Trophoblast cell (in vitro differentiated cells and primary cell): ENCODE results near the gene KCNE4.

ENCODE experiments used
- DNase-seq, 2 donors: peaks; one replicate each; pipeline ENCODE4 v3.0.0-alpha.2; 2016
- H2AFZ ChIP-seq: 2 replicates; pipeline ENCODE4 v1.6.1; 2013; ENCODE audit warnings: low read length, moderate library complexity, mild to moderate bottlenecking; ENCODE audit not compliant: insufficient read depth, poor library complexity
- H2AK5ac ChIP-seq: 2 replicates; pipeline ENCODE4 v1.6.1; 2013; ENCODE audit warnings: mild to moderate bottlenecking, low read length
- H2BK120ac ChIP-seq: 2 replicates; pipeline ENCODE4 v1.6.1; 2013; ENCODE audit warnings: low read length, mild to moderate bottlenecking, moderate library complexity; ENCODE audit not compliant: insufficient read depth, poor library complexity
- H2BK12ac ChIP-seq: 2 replicates; pipeline ENCODE4 v1.6.1; 2013; ENCODE audit warnings: mild to moderate bottlenecking, low read length, moderate library complexity
- H2BK5ac ChIP-seq: 2 replicates; pipeline ENCODE4 v1.6.1; 2013; ENCODE audit warnings: low read length, low read depth, moderate library complexity, mild to moderate bottlenecking; ENCODE audit not compliant: poor library complexity
- H3K14ac ChIP-seq: 2 replicates; pipeline ENCODE4 v1.6.1; 2013; ENCODE audit warnings: mild to moderate bottlenecking, low read length
- H3K18ac ChIP-seq: 2 replicates; pipeline ENCODE4 v1.6.1; 2013; ENCODE audit warnings: mild to moderate bottlenecking, low read length
- H3K23ac ChIP-seq: 2 replicates; pipeline ENCODE4 v1.6.1; 2013; ENCODE audit warnings: low read length
- H3K27ac ChIP-seq: 2 replicates; pipeline ENCODE4 v1.5.1; 2013; ENCODE audit warnings: low read depth, mild to moderate bottlenecking, inconsistent platforms, low read length, moderate library complexity
- H3K27me3 ChIP-seq: 2 replicates; pipeline ENCODE4 v1.6.1; 2013; ENCODE audit warnings: inconsistent platforms, mild to moderate bottlenecking, low read length, moderate library complexity; ENCODE audit not compliant: insufficient read depth
- H3K36me3 ChIP-seq, 2 experiments: 1 replicate in 1 of 2; 2 replicates in 1 of 2; pipeline ENCODE4 v1.6.1; 2013; ENCODE audit warnings: low read length in 2 of 2, mild to moderate bottlenecking in 2 of 2, moderate library complexity in 1 of 2; ENCODE audit not compliant: insufficient read depth in 2 of 2, control insufficient read depth in 1 of 2
- H3K4ac ChIP-seq: 2 replicates; pipeline ENCODE4 v1.6.1; 2013; ENCODE audit warnings: low read depth, mild to moderate bottlenecking, low read length, moderate library complexity
- H3K4me1 ChIP-seq, 2 experiments: 1 replicate in 1 of 2; 2 replicates in 1 of 2; pipeline ENCODE4 v1.6.1; 2013; ENCODE audit warnings: low read length in 2 of 2, mild to moderate bottlenecking in 2 of 2, moderate library complexity in 1 of 2; ENCODE audit not compliant: insufficient read depth in 2 of 2, control insufficient read depth in 1 of 2
- H3K4me2 ChIP-seq: 2 replicates; pipeline ENCODE4 v1.6.1; 2013; ENCODE audit warnings: inconsistent platforms, mild to moderate bottlenecking, low read length, moderate library complexity
- H3K4me3 ChIP-seq: 2 replicates; pipeline ENCODE4 v1.5.1; 2013; ENCODE audit warnings: mild to moderate bottlenecking, low read depth, low read length, inconsistent platforms
- H3K79me1 ChIP-seq: one replicate; pipeline ENCODE4 v1.6.1; 2013; ENCODE audit warnings: low read length
- H3K79me2 ChIP-seq: 2 replicates; pipeline ENCODE4 v1.6.1; 2013; ENCODE audit warnings: low read length, mild to moderate bottlenecking; ENCODE audit not compliant: control insufficient read depth, insufficient read depth, poor library complexity
- H3K9ac ChIP-seq: 2 replicates; pipeline ENCODE4 v1.6.1; 2013; ENCODE audit warnings: mild to moderate bottlenecking, low read length
- H3K9me3 ChIP-seq: 2 replicates; pipeline ENCODE4 v1.6.1; 2013; ENCODE audit warnings: low read depth, mild to moderate bottlenecking, control low read depth, inconsistent platforms, low read length; ENCODE audit not compliant: insufficient read depth
- H4K12ac ChIP-seq: 2 replicates; pipeline ENCODE4 v1.6.1; 2013; ENCODE audit warnings: low read depth, mild to moderate bottlenecking, low read length, moderate library complexity
- H4K8ac ChIP-seq: 2 replicates; pipeline ENCODE4 v1.6.1; 2013; ENCODE audit warnings: low read depth, mild to moderate bottlenecking, low read length, moderate library complexity
- H4K91ac ChIP-seq: one replicate; pipeline ENCODE4 v1.6.1; 2013; ENCODE audit warnings: low read depth, mild to moderate bottlenecking, low read length, moderate library complexity
- WGBS: extraction: QIAGEN DNeasy Blood & Tissue Kit; methylation state at CpG from one replicate; pipeline ENCODE4 v1.1.7; 2013; ENCODE audit warnings: missing lambda C conversion rate; ENCODE audit not compliant: insufficient read length, insufficient coverage; ENCODE audit errors: extremely low coverage; 5-methylcytosine and 5-hydroxymethylcytosine counted together

Gene KCNE4

GRCh38 chr2:223092667-223093066 is 40.7 kb downstream of the KCNE4 start:
- Histone ChIP-seq H2BK5ac (no peak overlapping the region), H2AFZ (no peak overlapping the region)

DNA sequence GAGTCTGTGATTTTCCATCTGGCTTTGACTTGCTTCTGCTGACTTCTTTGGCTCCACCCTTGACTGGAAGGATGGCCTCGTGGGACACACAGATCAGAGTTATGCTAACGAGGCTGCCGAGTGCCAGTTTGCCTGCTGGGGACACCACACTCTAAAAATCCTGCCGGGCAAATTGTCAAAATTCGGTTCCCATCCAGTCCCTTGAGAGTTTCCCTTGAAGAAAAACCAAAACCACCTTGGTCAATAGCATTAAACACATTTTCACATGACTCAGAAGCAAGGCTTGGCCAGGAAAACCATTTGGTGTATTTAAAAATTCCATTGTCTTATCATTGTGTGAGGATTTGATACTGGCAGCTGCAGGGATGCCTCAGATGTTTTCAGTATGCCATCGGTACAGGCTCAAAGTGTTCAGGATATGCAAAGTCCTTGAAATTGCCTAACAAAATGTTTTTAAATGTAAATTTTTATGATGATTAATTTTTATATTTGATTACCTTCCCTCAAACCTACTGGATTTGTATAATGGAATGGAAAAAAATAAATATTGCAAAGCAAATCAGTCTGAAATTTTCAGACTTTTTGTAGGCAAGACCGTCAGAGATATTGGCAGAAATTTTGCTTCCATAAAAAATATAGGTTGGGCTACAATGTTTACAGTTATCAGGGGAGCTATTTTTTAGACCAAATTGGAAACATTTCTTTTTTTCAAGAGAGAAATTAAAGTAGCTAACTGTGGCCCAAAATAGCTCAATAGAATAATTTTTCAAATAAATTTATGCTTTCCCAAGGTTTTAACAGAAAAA is 41.6 kb downstream of the KCNE4 start:
- H3K18ac ChIP-seq = no peak overlapping the region
- no peak overlapping the region for H3K14ac ChIP-seq
- no peaks in the 10 kb centered on the region for H3K9me3 ChIP-seq
- H3K4ac ChIP-seq = peak overlapping the region; percentile 33
- H2BK5ac ChIP-seq = no peak overlapping the region
- WGBS = no CpG with 5 or more reads among the region's 7 CpGs
- no peak overlapping the region for H3K27ac ChIP-seq
- H3K36me3 ChIP-seq = no peaks in the 10 kb centered on the region
- H3K9ac ChIP-seq = no peak overlapping the region
- peak; percentile 48 to 80 for DNase-seq
- H3K79me1 ChIP-seq = peaks cover 5% of the 10 kb centered on the region
- no peak overlapping the region for H4K91ac ChIP-seq
- no peak overlapping the region for H2AK5ac ChIP-seq
- no peak overlapping the region for H2BK120ac ChIP-seq
- H3K23ac ChIP-seq = no peak overlapping the region
- H3K4me2 ChIP-seq = no peak overlapping the region
- no peak overlapping the region for H4K12ac ChIP-seq
- peak overlapping the region; percentile 27 for H2BK12ac ChIP-seq
- H3K27me3 ChIP-seq = no peaks in the 10 kb centered on the region
- no peaks in the 10 kb centered on the region for H3K79me2 ChIP-seq
- no peak overlapping the region for H3K4me3 ChIP-seq
- H3K4me1 ChIP-seq = peaks cover 2 to 5% of the 10 kb centered on the region in 2 experiments
- peak overlapping the region; percentile 7 for H4K8ac ChIP-seq
- H2AFZ ChIP-seq = no peak overlapping the region

More at GRCh38 chr2:223092667-223093066, 40.7 kb downstream of the KCNE4 start:
- no peak overlapping the region for H4K12ac ChIP-seq
- H3K18ac ChIP-seq = no peak overlapping the region
- no peak overlapping the region for H3K4ac ChIP-seq
- H2BK12ac ChIP-seq = no peak overlapping the region
- no CpG with 5 or more reads among the region's 4 CpGs for whole genome bisulfite sequencing
- no peak overlapping the region for H3K27ac ChIP-seq
- H3K9me3 ChIP-seq = no peaks in the 10 kb centered on the region
- no peak overlapping the region for H3K4me3 ChIP-seq
- no peak overlapping the region for H3K4me2 ChIP-seq
- H4K8ac ChIP-seq = no peak overlapping the region
- no peak overlapping the region for H2AK5ac ChIP-seq
- H3K23ac ChIP-seq = no peak overlapping the region
- H3K14ac ChIP-seq = no peak overlapping the region
- H3K79me1 ChIP-seq = peaks cover 5% of the 10 kb centered on the region
- no peaks in the 10 kb centered on the region for H3K36me3 ChIP-seq
- H2BK120ac ChIP-seq = no peak overlapping the region
- H3K9ac ChIP-seq = no peak overlapping the region
- H3K27me3 ChIP-seq = no peaks in the 10 kb centered on the region
- no peak for DNase-seq
- no peaks in the 10 kb centered on the region for H3K79me2 ChIP-seq
- peaks cover 2 to 5% of the 10 kb centered on the region in 2 experiments for H3K4me1 ChIP-seq
- H4K91ac ChIP-seq = no peak overlapping the region

DNA sequence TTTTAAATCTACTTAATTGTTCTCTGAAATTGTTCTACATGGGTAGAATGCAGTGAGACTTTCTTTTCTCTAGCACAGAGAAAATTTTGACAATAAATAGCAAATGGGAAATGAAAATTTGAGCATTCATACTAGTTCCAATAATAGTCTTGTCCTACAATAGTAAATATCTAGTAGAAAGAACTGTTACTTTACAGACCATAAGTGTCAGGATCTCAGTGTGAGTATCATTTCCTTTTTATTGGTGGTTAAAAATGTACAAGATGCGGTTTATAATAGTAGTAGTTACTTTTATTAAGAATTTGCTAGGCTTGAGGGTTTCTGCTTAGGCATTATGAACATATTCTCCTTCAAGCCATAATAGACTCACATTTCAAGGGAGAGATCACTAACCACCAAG is 43.2 kb downstream of the KCNE4 start:
- Histone ChIP-seq H3K36me3 (no peaks in the 10 kb centered on the region), H3K14ac (no peak overlapping the region), H3K23ac (no peak overlapping the region), H2AK5ac (no peak overlapping the region), H2BK120ac (no peak overlapping the region), H3K27ac (no peak overlapping the region), H3K4me1 (peaks cover 3 to 10% of the 10 kb centered on the region in 2 experiments), H4K8ac (no peak overlapping the region), H3K18ac (no peak overlapping the region), H4K91ac (no peak overlapping the region), H4K12ac (no peak overlapping the region), H3K27me3 (no peaks in the 10 kb centered on the region), H3K79me1 (peaks cover 2% of the 10 kb centered on the region), H3K79me2 (no peaks in the 10 kb centered on the region), H2BK12ac (no peak overlapping the region), H3K9me3 (no peaks in the 10 kb centered on the region), H3K4me2 (no peak overlapping the region), H2BK5ac (no peak overlapping the region), H2AFZ (no peak overlapping the region), H3K4me3 (no peak overlapping the region), H3K9ac (no peak overlapping the region), H3K4ac (no peak overlapping the region)
- DNase-seq = no peak
- WGBS = no CpG with 5 or more reads among the region's 1 CpG

- H3K4ac ChIP-seq = no peak overlapping the region
- no peak overlapping the region for H3K23ac ChIP-seq
- no peak for DNase-seq
- no peak overlapping the region for H3K18ac ChIP-seq
- H3K36me3 ChIP-seq = no peaks in the 10 kb centered on the region
- H3K79me2 ChIP-seq = no peaks in the 10 kb centered on the region
- H2BK5ac ChIP-seq = no peak overlapping the region
- no CpG with 5 or more reads among the region's 5 CpGs for WGBS
- H4K91ac ChIP-seq = no peak overlapping the region
- no peak overlapping the region for H4K8ac ChIP-seq
- H3K79me1 ChIP-seq = peaks cover 2% of the 10 kb centered on the region
- no peak overlapping the region for H2BK120ac ChIP-seq
- no peak overlapping the region for H2AK5ac ChIP-seq
- no peak overlapping the region for H3K4me3 ChIP-seq
- no peaks in the 10 kb centered on the region for H3K27me3 ChIP-seq
- H3K9ac ChIP-seq = no peak overlapping the region
- no peak overlapping the region for H3K27ac ChIP-seq
- H4K12ac ChIP-seq = no peak overlapping the region
- H2AFZ ChIP-seq = no peak overlapping the region
- no peak overlapping the region for H3K4me2 ChIP-seq
- H3K9me3 ChIP-seq = no peaks in the 10 kb centered on the region
- no peak overlapping the region for H3K14ac ChIP-seq
- peaks cover 7 to 11% of the 10 kb centered on the region in 2 experiments for H3K4me1 ChIP-seq
- peak overlapping the region; percentile 52 for H2BK12ac ChIP-seq
These were observed 44.4 kb downstream of the KCNE4 start for GRCh38 chr2:223096235-223096970.
